Measurements from ENCODE around the gene F10.

- TF ChIP-seq CTCF (IDR thresholded peaks at IDR 0.05) (no peak), EP300 (IDR thresholded peaks at IDR 0.05; ENCODE audit: borderline replicate concordance in 1 of 2, low read depth in 1 of 2, low read length in 1 of 2) (no peak), NFIC (IDR thresholded peaks at IDR 0.05; ENCODE audit: borderline replicate concordance) (no peak), MEF2A (IDR thresholded peaks at IDR 0.05; ENCODE audit: borderline replicate concordance, low read depth) (no peak), RXRA (IDR thresholded peaks at IDR 0.05; ENCODE audit: borderline replicate concordance, low read depth) (no peak), POLR2AphosphoS5 (IDR thresholded peaks at IDR 0.05; ENCODE audit: low read depth, low read length) (no peak), RFX5 (IDR thresholded peaks at IDR 0.05; ENCODE audit: low read length) (no peak), MXI1 (IDR thresholded peaks at IDR 0.05; ENCODE audit: low read depth, low read length) (no peak), REST (IDR thresholded peaks at IDR 0.05; ENCODE audit: low read depth, low read length) (no peak), CHD2 (IDR thresholded peaks at IDR 0.05; ENCODE audit: low read length, partially characterized antibody) (no peak), SMC3 (IDR thresholded peaks at IDR 0.05; ENCODE audit: low read depth, low read length) (no peak), RAD21 (IDR thresholded peaks at IDR 0.05; ENCODE audit: low read length) (no peak), ZBTB33 (IDR thresholded peaks at IDR 0.05; ENCODE audit: borderline replicate concordance, low read depth) (no peak), PBX3 (IDR thresholded peaks at IDR 0.05) (no peak)
Measured at GRCh38 chr13:113129480-113129879, 6.9 kb downstream of the F10 start.
